DMS114 treated with DMSO at 0.1 percent for 48 hours (cell line): ENCODE measurements around the gene FOXC1.

Source experiments
- DNase-seq: peaks from one replicate; lab custom pipeline; 2025; ENCODE audit not compliant: unreplicated experiment; lab: John Stamatoyannopoulos, UW

Gene FOXC1

GRCh38 chr6:1598886-1599285 is 10.8 kb upstream of the FOXC1 start:
- DNase-seq: no peak

GRCh38 chr6:1599469-1599868 is 10.2 kb upstream of the FOXC1 start:
- no peak for DNase-seq

GRCh38 chr6:1600063-1600763 is 9.5 kb upstream of the FOXC1 start:
- DNase-seq: no peak

GRCh38 chr6:1600764-1601157 is 9.0 kb upstream of the FOXC1 start:
- DNase-seq: no peak

GRCh38 chr6:1601158-1602048 is 8.3 kb upstream of the FOXC1 start:
- DNase-seq: no peak

- DNase-seq: no peak
Observed at GRCh38 chr6:1602049-1602713, 7.5 kb upstream of the FOXC1 start.

GRCh38 chr6:1603708-1604107 is 6.0 kb upstream of the FOXC1 start:
- DNase-seq: no peak

- peak; percentile 60 for DNase-seq
Observed at GRCh38 chr6:1604158-1605003, 5.3 kb upstream of the FOXC1 start.

GRCh38 chr6:1605004-1605892 is 4.5 kb upstream of the FOXC1 start:
- no peak for DNase-seq

GRCh38 chr6:1605893-1606779 is 3.6 kb upstream of the FOXC1 start:
- DNase-seq: no peak

GRCh38 chr6:1606780-1607515 is 2.8 kb upstream of the FOXC1 start:
- DNase-seq: peak; percentile 56

GRCh38 chr6:1607516-1608221 is 2.0 kb upstream of the FOXC1 start:
- DNase-seq: peak; percentile 60

- peak; percentile 37 for DNase-seq
Observed at GRCh38 chr6:1608222-1609040, 1.3 kb upstream of the FOXC1 start.

- peak; percentile 32 for DNase-seq
Observed at GRCh38 chr6:1609041-1609647, 571 bp upstream of the FOXC1 start.

GRCh38 chr6:1610497-1611321 is 994 bp downstream of the FOXC1 start:
- DNase-seq: peak; percentile 57

- DNase-seq: no peak
Observed at GRCh38 chr6:1611322-1611571, 1.5 kb downstream of the FOXC1 start.
